Panc1 (cell line): Measurements from ENCODE around the gene NSL1.

Experiments used
- CTCF ChIP-seq: fragments of 450-650 bp; IDR thresholded peaks from 2 replicates; pipeline ENCODE4 v1.5.1; 2017; ENCODE audit warnings: mild to moderate bottlenecking
- POLR2AphosphoS5 ChIP-seq: IDR thresholded peaks from 2 replicates; pipeline ENCODE4 v1.6.1; 2012; ENCODE audit warnings: mild to moderate bottlenecking, low read depth, low read length, moderate library complexity
- REST ChIP-seq, 2 experiments: IDR thresholded peaks; 2 replicates each; pipeline ENCODE4 v1.6.1; 2011 to 2012; ENCODE audit warnings: low read depth in 2 of 2, control low read depth in 1 of 2, low read length in 1 of 2, mild to moderate bottlenecking in 1 of 2, moderate library complexity in 1 of 2; ENCODE audit not compliant: insufficient read depth in 1 of 2
- SIN3A ChIP-seq: IDR thresholded peaks from 2 replicates; pipeline ENCODE4 v1.6.1; 2012; ENCODE audit warnings: low read depth, mild to moderate bottlenecking, low read length, moderate library complexity, borderline replicate concordance; ENCODE audit not compliant: insufficient read depth
- TCF7L2 ChIP-seq: IDR thresholded peaks from 2 replicates; pipeline ENCODE4 v1.6.1; 2011; ENCODE audit warnings: mild to moderate bottlenecking, low read depth, low read length, inconsistent platforms

- TF ChIP-seq REST (IDR thresholded peaks at IDR 0.05; ENCODE audit: insufficient read depth in 1 of 2, low read depth in 2 of 2, low read length in 1 of 2) (no peak), CTCF (no peak), POLR2AphosphoS5 (no peak), SIN3A (no peak), TCF7L2 (no peak)
These were observed 875 bp upstream of the NSL1 start for GRCh38 chr1:212792396-212792908.
